ENCODE results near the gene RWDD3.

RWDD3 gene

DNA sequence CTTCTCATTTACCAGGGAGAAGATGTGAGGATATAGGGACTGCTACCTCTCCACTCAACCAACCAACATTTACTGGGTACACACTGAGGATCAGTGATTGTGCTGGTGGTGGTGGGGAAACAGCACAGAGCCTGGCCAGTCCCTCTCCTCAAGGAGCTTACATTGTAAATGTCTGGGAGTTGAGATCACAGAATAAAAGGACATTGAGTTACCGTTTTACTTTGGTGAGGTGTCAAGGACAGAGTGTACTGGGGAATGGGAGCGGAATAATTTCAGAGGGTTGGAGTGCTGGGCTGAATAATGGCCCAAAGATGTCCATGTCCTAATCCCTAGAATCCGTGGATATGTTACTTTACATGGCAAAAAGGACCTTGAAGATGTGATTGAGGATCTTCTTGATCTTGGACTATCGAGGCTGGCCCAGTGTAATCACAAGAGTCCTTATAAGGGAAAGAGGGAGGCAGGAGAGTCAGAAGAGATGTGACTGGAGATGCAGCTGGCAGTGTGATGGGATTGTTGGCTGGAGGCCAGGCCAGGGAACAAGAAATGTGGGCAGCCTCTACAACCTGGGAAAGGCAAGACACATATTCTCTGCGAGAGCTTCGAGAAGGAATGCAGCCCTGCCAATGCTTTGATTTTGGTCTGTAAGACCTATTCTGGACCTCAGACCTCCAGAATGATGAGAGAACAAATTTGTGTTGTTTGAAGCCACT, 26.6 kb upstream of the RWDD3 start:
- H3K9me3 ChIP-seq (ENCODE audit: control insufficient read depth, low read length), result no peaks in the 10 kb centered on the region

GRCh38 chr1:95208876-95209275, 25.1 kb upstream of the RWDD3 start:
- no peaks in the 10 kb centered on the region for H3K27me3 ChIP-seq (ENCODE audit: control insufficient read depth, insufficient read depth, low read length)
- H3K9me3 ChIP-seq (ENCODE audit: control insufficient read depth, low read length), result no peaks in the 10 kb centered on the region
- no peak overlapping the region for H3K27ac ChIP-seq
- no peak overlapping the region for H3K9ac ChIP-seq
- TF ChIP-seq, protein P1, sequence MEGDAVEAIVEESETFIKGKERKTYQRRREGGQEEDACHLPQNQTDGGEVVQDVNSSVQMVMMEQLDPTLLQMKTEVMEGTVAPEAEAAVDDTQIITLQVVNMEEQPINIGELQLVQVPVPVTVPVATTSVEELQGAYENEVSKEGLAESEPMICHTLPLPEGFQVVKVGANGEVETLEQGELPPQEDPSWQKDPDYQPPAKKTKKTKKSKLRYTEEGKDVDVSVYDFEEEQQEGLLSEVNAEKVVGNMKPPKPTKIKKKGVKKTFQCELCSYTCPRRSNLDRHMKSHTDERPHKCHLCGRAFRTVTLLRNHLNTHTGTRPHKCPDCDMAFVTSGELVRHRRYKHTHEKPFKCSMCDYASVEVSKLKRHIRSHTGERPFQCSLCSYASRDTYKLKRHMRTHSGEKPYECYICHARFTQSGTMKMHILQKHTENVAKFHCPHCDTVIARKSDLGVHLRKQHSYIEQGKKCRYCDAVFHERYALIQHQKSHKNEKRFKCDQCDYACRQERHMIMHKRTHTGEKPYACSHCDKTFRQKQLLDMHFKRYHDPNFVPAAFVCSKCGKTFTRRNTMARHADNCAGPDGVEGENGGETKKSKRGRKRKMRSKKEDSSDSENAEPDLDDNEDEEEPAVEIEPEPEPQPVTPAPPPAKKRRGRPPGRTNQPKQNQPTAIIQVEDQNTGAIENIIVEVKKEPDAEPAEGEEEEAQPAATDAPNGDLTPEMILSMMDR (IDR thresholded peaks at IDR 0.05), result no peak
- H3K4me1 ChIP-seq, result no peaks in the 10 kb centered on the region
- no peaks in the 10 kb centered on the region for H3K79me2 ChIP-seq
- no peaks in the 10 kb centered on the region for H3K36me3 ChIP-seq (ENCODE audit: control insufficient read depth, insufficient read depth, low read length)
- no peak overlapping the region for H2AFZ ChIP-seq
- H3K4me2 ChIP-seq (ENCODE audit: low read length), result no peak overlapping the region
- H3K4me3 ChIP-seq (ENCODE audit: low read depth, low read length), result no peak overlapping the region

More for the DNA sequence above, 26.6 kb upstream of the RWDD3 start:
- H2AFZ ChIP-seq, result no peak overlapping the region
- no peak overlapping the region for H3K27ac ChIP-seq
- H3K36me3 ChIP-seq (ENCODE audit: control insufficient read depth, insufficient read depth, low read length), result no peaks in the 10 kb centered on the region
- no peaks in the 10 kb centered on the region for H3K4me1 ChIP-seq
- TF ChIP-seq, protein P1 (IDR thresholded peaks at IDR 0.05), result no peak
- no peaks in the 10 kb centered on the region for H3K79me2 ChIP-seq
- H3K9ac ChIP-seq, result no peak overlapping the region
- H3K27me3 ChIP-seq (ENCODE audit: control insufficient read depth, insufficient read depth, low read length), result no peaks in the 10 kb centered on the region
- no peak overlapping the region for H3K4me3 ChIP-seq (ENCODE audit: low read depth, low read length)
- no peak overlapping the region for H3K4me2 ChIP-seq (ENCODE audit: low read length)

GRCh38 chr1:95209291-95209690, 24.7 kb upstream of the RWDD3 start:
- H3K4me2 ChIP-seq (ENCODE audit: low read length), result no peak overlapping the region
- no peaks in the 10 kb centered on the region for H3K27me3 ChIP-seq (ENCODE audit: control insufficient read depth, insufficient read depth, low read length)
- H3K79me2 ChIP-seq, result no peaks in the 10 kb centered on the region
- no peak overlapping the region for H3K27ac ChIP-seq
- no peaks in the 10 kb centered on the region for H3K36me3 ChIP-seq (ENCODE audit: control insufficient read depth, insufficient read depth, low read length)
- H3K4me1 ChIP-seq, result no peaks in the 10 kb centered on the region
- no peak overlapping the region for H3K4me3 ChIP-seq (ENCODE audit: low read depth, low read length)
- H3K9me3 ChIP-seq (ENCODE audit: control insufficient read depth, low read length), result no peaks in the 10 kb centered on the region
- no peak overlapping the region for H3K9ac ChIP-seq
- TF ChIP-seq, protein P1 (IDR thresholded peaks at IDR 0.05), result no peak
- H2AFZ ChIP-seq, result no peak overlapping the region

DNA sequence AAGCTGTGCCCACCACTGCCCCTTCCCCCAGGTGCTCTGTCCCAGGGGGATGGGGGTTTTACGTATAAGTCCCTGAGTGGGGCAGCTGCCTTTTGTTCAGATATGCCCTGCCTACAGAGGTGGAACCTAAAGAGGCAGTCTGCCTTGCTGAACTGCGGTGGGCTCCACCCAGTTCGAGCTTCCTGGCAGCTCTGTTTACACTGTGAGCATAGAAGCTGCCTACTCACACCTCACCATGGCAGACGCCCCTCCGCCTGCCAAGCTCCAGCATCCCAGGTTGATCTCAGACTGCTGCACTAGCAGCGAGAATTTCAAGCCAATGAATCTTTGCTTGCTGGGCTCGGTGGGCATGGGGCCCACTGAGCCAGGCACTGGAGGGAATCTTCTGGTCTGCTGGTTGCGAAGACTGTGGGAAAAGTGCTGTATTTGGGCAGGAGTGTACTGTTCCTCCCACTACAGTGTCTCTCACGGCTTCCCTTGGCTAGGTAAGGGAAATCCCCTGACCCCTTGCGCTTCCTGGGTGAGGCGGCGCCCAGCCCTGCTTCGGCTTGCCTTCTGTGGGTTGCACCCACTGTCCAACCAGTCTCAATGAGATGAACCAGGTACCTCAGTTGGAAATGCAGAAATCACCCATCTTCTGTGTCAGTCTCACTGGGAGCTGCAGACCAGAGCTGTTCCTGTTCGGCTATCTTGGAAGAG, 17.6 kb upstream of the RWDD3 start:
- no peaks in the 10 kb centered on the region for H3K36me3 ChIP-seq (ENCODE audit: control insufficient read depth, insufficient read depth, low read length)

More for the DNA sequence above, 17.6 kb upstream of the RWDD3 start:
- H3K27me3 ChIP-seq (ENCODE audit: control insufficient read depth, insufficient read depth, low read length), result no peaks in the 10 kb centered on the region
- no peaks in the 10 kb centered on the region for H3K4me1 ChIP-seq
- no peak overlapping the region for H3K9ac ChIP-seq
- H3K4me2 ChIP-seq (ENCODE audit: low read length), result no peak overlapping the region
- H3K9me3 ChIP-seq (ENCODE audit: control insufficient read depth, low read length), result no peaks in the 10 kb centered on the region
- H3K4me3 ChIP-seq (ENCODE audit: low read depth, low read length), result no peak overlapping the region
- H3K79me2 ChIP-seq, result no peaks in the 10 kb centered on the region
- no peak overlapping the region for H3K27ac ChIP-seq
- TF ChIP-seq, protein P1 (IDR thresholded peaks at IDR 0.05), result no peak
- H2AFZ ChIP-seq, result no peak overlapping the region
